ENCODE measurements around the gene H1-8. TPM values are rescaled to one million over a fixed set of nuclear protein-coding genes. Genes with fewer than 3 reads are reported as not detected.

Gene H1-8
- total RNA-seq, 1 experiment from 2014 or later = not detected

DNA sequence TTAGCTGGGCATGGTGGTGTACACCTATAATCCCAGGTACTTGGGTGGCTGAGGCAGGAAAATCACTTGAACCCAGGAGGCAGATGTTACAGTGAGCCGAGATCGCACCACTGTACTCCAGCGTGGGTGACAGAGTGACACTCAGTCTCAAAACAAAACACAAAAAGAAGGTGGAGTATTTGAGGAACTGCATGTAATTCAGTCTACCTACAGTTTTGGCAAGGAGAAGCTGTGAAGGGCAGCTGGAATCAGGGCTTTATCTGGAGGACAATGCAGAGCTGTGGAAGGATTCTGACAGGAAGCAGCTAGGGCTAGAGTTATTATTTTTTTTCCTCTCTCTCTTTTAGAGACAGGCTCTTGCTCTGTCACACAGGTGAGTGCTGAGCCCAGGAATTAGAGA is 6.8 kb downstream of the H1-8 start:
- in situ Hi-C loops (cut with HindIII; ENCODE audit: low pct_unique_long_range_greater_than_20kb, low sequenced_read_pairs) = no loop called here
- no peak for DNase-seq (ENCODE audit: low read depth)

DNA sequence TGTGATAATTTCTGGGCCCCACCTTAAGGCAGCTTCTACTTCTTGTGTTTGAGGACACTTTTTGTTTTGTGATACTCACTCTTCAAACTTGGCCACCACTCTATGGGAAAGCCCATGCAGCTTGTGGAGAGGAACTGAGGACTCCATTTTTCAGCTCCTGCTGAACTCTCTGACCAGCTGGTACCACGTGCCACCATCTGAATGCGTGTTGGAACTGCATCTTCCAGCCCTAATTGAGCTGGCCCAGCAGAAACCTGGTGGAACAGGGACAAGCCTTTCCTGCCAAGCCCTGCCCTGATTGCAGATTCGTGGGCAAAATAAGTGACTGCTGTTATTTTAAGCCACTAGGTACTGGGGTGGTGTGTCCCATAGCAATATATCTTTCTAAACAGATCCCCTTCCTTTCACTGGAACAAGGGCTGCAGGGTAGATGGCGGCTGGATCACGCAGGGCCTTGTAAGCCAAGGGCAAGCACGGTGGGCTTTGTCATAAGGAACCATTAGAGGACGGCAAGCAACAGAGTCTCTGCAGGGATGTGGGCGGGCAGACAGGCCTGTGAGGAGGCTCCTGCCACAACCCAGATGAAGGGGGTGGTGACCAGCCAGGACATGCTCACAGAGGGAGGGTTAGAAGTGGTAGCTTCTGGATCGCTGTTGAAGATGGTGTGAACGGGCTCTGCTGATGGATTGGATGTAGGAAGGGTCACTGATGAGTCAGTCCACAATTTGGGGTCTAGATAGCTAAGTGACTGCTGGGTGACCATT is 9.5 kb downstream of the H1-8 start:
- DNase-seq (ENCODE audit: low read depth) = no peak
- in situ Hi-C loops (cut with HindIII; ENCODE audit: low pct_unique_long_range_greater_than_20kb, low sequenced_read_pairs) = no loop called here

DNA sequence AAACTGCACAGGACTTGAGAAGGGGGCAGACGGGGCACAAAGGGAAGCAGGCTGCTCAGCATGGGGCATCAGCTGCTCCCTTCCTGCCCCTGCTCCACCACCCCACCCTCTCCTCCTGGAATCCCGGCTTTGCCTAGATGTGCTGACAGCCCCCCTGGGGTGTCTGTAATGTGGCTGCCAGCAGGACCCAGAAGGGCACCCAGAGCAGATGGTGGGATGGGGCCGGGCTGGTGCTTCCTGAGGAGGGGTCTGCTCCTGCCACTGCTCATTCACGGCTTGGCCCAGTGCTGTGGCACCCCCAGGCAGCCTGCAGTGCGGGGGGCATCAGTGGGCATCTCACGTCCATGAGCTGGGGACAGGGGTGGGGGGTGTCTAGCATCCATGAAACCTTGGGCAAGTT is 10.2 kb downstream of the H1-8 start:
- in situ Hi-C loops (cut with HindIII; ENCODE audit: low pct_unique_long_range_greater_than_20kb, low sequenced_read_pairs) = no loop called here
- DNase-seq (ENCODE audit: low read depth) = no peak

DNA sequence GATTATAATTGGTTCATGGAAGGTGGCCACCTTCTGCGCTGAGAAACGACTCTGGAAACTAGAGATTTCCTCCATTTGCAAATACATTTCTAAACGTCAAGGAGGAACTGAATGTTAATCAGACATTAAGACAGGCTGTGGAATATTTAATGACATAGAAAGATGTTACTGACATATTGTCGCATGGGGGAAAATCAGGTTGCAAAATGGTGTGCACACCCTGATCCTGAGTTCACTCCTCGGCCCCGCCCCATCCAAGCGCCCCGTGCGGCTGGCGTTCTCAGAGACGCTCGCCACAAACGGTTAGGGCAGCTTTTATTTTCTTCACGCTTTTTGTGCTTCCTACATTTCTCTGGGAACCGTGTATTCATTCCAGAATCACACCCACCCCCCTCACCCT is 10.7 kb downstream of the H1-8 start:
- DNase-seq (ENCODE audit: low read depth) = no peak
- in situ Hi-C loops (cut with HindIII; ENCODE audit: low pct_unique_long_range_greater_than_20kb, low sequenced_read_pairs) = no loop called here

DNA sequence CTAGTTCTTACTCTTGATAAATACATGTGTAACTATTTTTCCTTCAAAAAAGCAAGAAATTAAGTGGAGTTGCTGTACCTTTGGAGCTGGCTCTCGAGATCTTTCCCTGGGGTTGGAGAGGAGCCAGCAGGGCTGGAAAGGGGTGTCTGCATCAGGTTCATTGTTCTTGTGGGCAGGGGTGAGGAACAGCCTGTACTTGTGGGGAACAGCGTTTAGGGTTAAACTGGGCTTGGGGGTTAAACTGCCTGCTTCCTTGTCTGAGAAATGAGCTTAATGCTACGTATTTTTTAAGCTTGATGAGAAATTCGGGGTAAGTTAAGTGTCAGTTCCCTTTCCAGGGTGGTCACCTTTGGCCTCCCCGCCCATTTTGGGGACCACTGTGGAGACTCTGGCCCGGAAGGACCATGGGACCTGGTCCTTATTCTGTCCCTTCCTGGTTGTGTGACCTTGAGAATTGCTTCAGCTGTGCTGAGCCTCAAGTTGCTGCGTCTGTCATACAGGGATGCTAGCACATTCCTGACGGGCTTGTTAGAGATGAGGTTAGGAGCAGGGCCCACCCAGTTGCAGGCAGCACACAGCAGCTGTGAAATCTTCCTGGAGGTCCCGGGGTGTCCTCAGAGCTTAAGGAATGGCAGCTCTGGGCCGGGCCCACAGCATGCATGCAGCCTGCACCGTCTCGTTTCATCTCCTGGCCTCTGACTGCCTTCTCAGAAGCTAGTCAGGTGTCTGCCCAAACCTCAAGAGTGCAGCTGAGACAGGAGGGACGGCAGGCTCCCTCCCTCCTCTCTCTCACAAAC is 11.6 kb downstream of the H1-8 start:
- DNase-seq (ENCODE audit: low read depth) = no peak
- in situ Hi-C loops (cut with HindIII; ENCODE audit: low pct_unique_long_range_greater_than_20kb, low sequenced_read_pairs) = no loop called here

DNA sequence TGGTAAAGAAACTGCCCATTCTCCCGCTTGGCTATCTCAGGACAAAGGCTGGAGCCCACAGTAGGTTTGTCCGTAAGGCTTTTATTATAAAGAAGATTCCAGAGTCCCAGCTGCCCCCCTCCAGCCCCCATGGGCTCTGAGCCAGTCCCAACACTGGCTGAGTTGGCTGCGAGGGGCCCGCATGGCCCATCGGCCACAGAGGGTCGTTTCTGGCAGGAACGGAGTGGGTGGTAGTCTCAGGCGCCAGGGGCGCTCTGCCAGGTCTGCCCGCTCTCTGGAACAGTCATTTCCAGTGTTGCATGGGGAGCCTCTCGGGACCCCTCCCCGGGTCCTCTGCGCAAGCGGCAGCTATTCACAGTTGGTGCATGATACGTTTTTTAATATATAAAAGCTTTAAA is 12.2 kb downstream of the H1-8 start:
- in situ Hi-C loops (cut with HindIII; ENCODE audit: low pct_unique_long_range_greater_than_20kb, low sequenced_read_pairs) = no loop called here
- no peak for DNase-seq (ENCODE audit: low read depth)

DNA sequence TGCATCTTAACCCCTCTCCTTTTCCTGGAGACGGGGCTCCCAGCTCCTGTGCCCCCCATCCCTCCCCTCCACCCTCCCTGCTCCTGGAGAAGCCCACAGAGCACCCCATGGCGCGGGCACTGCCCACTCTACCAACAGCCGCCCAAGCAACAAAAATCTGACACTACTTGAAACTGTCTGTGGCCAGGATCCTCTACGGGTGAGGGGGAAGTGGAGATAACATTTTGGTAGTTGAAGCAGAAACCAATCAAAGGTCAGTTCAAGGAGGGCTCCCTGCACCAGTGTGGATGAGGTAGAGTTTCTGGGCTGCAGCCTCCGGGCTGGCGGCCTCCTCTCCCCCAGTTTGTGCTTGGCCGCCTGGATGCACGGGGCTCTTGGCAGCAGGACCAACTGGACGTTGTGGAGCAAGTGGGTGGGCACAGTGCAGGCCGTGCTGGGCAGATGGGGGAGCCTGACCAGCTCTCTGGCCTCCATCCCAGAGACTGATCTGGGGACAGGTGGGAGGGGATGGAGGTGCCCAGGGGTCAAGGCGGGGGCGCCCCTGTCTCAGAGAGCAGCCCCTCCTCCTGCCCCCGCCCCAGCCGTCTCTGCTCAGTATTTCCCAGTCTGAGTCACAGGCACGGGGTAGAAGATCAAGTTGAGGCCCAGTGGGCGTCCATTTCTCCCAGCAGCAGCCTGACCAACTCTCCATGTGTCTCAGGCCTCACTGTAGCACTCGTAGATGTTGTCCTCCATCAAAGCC is 12.8 kb downstream of the H1-8 start:
- in situ Hi-C loops (cut with HindIII; ENCODE audit: low pct_unique_long_range_greater_than_20kb, low sequenced_read_pairs) = no loop called here
- no peak for DNase-seq (ENCODE audit: low read depth)

DNA sequence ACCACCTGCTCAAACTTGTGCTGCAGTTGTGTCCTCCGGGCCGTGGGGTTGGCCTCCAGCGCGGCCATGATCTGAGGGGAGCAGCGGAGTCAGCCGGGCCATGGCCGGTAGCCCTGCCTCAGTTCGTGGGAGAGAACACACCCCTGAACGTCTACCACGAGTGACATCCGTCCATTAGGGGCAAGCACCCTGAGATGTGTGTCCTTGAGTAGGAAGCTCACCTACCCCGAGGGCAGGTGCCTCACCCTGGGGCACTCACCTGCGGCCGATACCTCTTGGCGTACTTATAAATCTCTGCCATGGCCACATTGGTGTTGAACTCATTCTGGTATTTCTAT is 13.4 kb downstream of the H1-8 start:
- in situ Hi-C loops (cut with HindIII; ENCODE audit: low pct_unique_long_range_greater_than_20kb, low sequenced_read_pairs) = no loop called here

DNA sequence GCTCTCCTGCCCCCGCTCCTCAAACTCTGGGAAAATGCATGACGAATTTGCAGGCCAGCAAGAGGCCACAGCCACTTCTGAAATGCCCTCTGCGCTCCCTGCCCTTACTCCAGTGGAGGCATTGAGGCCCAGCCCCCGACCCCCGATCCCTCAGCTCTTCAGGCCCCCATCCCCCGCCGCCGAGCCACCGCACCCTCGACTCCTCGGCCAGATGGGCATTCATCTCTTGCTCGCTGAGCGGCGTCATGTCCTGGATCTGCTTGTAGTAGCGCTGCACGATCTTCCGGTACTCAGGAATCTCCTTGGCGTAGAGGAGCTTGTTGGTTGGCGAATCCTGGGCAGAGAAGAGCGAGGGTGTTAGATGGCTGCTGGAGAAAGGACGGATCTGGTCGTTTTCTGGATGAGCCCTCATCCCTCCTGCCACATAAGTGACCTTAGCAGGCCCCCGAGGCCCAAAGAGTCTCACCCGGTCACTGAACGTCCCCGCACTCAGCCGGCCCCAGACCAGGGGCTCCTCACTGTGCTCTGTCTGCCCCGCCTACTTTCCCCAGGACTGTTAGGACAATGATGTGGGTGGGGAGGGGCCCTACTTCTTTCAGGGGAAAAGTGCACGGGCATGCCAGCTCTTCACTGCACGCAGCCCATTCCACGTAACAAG is 14.0 kb downstream of the H1-8 start:
- in situ Hi-C loops (cut with HindIII; ENCODE audit: low pct_unique_long_range_greater_than_20kb, low sequenced_read_pairs) = no loop called here
- no peak for DNase-seq (ENCODE audit: low read depth)

More for the DNA sequence above, 13.4 kb downstream of the H1-8 start:
- no peak for DNase-seq (ENCODE audit: low read depth)

DNA sequence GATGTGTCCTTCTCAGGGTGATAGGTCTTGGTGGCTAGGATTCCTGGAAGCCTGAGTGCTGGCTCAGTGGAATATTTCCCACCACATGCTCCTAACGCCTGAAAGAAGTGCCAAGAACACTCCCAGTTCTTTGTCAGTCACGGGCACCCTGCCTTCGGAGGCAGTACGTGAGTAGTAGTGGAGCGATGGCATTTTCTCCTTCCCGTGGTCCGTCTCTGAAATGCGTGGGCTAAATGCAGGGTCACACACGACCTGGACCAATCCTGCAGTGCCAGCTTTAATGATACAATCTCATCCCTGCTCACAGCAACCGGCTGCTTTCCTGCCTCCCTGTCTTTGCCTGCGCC is 14.5 kb downstream of the H1-8 start:
- DNase-seq (ENCODE audit: low read depth) = no peak
- in situ Hi-C loops (cut with HindIII; ENCODE audit: low pct_unique_long_range_greater_than_20kb, low sequenced_read_pairs) = no loop called here

DNA sequence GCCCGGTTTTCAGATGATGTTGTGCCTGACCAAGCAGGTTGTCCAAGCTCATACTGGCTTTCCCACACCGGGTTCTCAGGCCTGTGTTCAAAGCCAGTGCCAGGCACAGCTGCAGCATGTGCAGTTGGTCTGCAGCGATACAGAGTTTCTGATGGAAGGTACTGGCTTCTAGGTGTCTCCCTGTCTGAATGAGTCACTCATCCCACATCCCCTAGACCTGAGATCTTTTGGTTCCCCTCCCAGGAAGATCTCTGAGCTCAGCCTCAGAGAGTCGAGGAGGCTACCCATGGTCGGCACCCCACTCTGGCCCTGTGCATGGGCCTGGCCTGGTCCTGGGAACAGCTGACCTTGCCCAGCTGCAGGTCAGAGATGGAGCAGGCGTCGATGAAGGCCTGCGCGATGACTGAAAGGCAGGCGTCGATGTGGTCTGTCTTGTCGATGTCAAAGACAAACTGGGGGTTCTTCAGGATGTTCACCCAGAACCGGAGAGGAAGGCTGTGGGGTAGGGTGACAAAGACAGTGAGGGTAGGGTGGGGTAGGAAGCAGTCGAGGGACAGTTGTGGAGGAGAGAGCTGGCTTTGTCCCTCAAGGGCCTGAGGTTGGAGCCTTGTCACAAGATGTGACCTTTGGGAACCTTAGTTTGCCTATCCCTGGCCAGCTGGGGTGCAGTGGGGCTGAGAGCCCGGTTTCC is 15.3 kb downstream of the H1-8 start:
- DNase-seq (ENCODE audit: low read depth) = no peak
- in situ Hi-C loops (cut with HindIII; ENCODE audit: low pct_unique_long_range_greater_than_20kb, low sequenced_read_pairs) = no loop called here

DNA sequence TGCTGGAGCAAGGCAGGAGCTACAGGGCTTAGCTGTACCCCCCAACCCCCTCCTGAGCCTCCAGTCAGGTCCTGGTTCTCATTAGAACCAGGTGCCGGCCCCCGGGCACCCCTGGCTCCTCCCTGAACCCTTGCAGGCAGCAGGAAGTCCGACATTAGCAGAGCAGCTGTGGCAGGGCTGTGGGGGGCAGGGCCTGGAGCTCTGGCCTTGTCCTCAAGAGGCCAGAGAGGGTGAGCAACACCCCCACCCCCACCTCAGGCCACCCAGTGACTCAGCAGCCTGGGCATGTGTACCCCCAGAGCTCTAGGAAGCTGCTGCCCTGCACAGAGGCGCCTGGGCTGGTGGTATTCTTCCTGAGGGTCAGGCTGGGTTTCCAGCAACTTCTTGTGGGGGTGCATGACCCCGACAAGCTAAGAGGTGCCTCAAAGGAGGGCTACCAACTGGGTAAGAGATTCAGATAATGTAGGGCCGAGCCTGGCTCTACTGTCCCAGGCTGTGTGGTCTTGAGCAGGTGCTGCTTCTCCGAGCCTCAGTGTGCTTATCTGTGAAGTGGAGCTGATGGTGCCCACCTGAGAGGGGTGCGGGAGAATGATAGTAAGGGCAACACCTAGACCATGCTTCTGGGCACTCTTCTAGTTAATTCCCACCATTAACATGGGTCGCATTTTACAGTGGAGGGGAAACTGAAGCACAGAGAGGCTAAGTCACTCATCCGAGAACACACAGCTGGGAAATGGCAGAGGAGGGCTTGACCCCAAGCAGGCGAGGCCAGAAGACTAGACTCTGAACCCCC is 16.0 kb downstream of the H1-8 start:
- in situ Hi-C loops (cut with HindIII; ENCODE audit: low pct_unique_long_range_greater_than_20kb, low sequenced_read_pairs) = no loop called here
- DNase-seq (ENCODE audit: low read depth) = no peak

DNA sequence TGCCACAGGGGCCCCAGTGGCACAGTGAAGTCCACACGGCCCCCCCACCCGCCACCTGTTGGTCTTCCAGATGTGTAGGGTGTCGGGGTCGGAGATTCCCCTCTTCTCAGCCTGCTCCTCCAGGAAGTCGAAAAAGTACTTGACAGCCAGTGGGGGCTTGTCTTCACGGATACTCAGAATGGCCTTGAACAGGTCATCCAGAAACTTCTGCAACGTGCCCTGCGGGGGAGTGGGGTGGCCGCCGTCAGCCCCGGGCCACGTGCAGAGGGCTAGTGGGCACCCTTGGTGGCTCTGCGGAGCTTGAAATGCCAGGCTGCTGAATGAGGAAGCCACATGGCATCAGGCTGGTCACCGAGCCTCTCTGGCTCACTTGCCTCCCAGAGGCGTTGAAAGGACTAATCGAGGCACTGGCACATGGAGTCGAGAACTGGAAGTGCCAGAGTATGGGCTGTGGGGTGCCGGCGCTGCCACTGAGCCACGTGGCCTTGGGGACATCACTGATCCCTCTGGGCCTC is 16.6 kb downstream of the H1-8 start:
- in situ Hi-C loops (cut with HindIII; ENCODE audit: low pct_unique_long_range_greater_than_20kb, low sequenced_read_pairs) = no loop called here
- DNase-seq (ENCODE audit: low read depth) = no peak

DNA sequence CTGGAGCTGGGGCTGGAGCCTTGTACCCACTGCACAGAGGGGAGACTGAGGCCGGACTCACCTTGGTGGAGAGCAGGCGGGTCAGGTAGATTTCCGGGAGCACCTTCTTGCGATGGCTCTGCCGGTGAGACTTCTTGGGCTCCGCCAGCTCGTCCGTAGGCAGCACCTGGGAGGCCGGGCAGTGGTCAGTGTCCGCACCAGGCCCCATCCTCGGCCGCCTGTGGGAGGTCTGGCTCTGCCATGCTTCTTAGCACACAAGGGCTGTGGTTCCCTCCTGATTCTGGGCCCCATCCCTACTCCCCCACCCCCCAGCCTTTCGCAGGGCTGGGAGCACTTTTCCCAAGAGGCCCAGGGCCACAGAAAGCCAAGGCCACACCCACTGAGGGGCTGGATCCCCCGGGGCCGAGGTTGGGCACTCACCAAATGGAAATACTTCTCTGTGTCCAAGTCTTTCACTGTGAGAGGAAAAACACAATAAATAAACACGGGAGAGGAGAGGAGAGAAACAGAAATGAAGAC is 17.4 kb downstream of the H1-8 start:
- in situ Hi-C loops (cut with HindIII; ENCODE audit: low pct_unique_long_range_greater_than_20kb, low sequenced_read_pairs) = no loop called here
- no peak for DNase-seq (ENCODE audit: low read depth)

DNA sequence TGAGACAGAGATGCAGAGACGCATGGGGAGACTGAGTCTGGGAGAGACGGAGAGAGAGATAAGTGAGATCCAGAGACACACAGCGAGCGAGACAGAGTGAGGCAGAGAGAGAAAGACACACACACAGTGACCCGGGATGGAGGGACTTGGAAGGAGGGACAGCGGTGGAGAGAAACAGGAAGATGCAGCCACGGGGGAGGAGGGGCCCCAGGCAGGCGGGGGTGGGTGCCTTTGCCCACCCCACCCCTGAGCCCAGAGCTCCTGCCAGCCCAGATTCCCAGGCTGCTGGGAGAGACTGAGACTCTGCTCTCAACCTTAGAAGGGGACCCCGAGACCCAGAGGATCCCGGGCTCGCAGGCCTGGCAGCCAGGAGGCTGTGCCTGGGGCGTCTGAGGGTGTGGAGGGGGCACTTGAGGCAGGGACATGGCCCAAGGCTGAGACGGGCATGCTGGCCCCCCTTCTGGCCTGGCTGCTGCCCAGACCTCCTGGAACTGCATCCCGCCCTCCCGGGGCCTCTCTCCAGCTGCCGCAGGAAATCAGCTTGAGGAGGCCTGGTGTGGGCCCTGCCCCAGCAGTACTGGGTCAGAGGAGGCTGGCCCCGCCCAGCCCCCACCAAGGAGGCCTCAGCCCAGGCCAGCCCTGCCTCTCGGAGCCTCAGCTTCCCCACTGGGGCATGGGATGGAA is 18.1 kb downstream of the H1-8 start:
- in situ Hi-C loops (cut with HindIII; ENCODE audit: low pct_unique_long_range_greater_than_20kb, low sequenced_read_pairs) = no loop called here
- DNase-seq (ENCODE audit: low read depth) = no peak

DNA sequence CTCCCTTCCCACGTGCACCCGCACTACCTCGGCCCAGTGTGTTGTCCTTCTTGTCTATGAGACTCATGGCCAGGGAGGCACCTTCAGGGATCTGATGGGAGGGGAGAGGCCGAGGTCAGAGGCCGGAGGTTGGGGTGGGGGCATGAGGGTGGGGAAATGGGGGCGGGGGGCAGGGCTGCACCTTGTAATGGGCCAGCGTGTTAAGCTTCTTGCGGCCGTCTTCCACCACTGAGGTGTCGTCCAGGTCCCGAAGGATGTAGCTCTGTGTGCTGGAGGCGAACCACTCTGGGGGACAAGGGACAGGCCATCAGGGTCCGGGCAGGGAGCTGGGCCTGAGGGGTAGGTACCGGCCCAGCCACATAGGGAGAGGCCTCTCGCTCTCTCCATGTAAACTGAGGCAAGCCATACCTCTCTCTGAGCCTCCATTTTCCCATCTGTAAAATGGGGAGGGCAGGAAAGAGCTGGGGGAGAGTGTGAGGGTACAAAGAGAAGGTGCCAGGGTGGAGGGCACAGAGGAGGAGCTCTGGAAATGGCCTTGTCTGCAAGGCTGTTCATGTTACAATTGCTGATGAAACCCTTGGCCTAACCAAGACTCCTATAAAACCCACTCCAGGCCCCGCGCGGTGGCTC is 18.8 kb downstream of the H1-8 start:
- no peak for DNase-seq (ENCODE audit: low read depth)
- in situ Hi-C loops (cut with HindIII; ENCODE audit: low pct_unique_long_range_greater_than_20kb, low sequenced_read_pairs) = no loop called here
